DOHH2 (cell line): ENCODE measurements around the gene SLC16A9.

ENCODE experiments used
- H3F3A ChIP-seq: fragments of 200-600 bp; sonication (generic), shearing (Covaris generic); 2 replicates; pipeline ENCODE4 v1.6.0; 2016; ENCODE audit warnings: antibody characterized with exemption, mild to moderate bottlenecking; ENCODE audit not compliant: control insufficient read depth, insufficient read depth
- H3K27ac ChIP-seq: fragments of 200-600 bp; sonication (generic); 2 replicates; pipeline ENCODE4 v1.5.1; 2014; ENCODE audit warnings: low read depth, mild to moderate bottlenecking, low read length, moderate library complexity
- H3K27me3 ChIP-seq: fragments of 200-600 bp; sonication (generic); 2 replicates; pipeline ENCODE4 v1.6.1; 2014; ENCODE audit warnings: mild to moderate bottlenecking, low read length, mixed read lengths; ENCODE audit not compliant: control insufficient read depth
- H3K36me3 ChIP-seq: fragments of 200-600 bp; sonication (generic); 2 replicates; pipeline ENCODE4 v1.6.1; 2014; ENCODE audit warnings: mild to moderate bottlenecking, low read length, moderate library complexity, mixed read lengths; ENCODE audit not compliant: control insufficient read depth
- H3K4me1 ChIP-seq: fragments of 200-600 bp; sonication (generic); 2 replicates; pipeline ENCODE4 v1.6.1; 2014; ENCODE audit warnings: mild to moderate bottlenecking, low read length, mixed read lengths; ENCODE audit not compliant: control insufficient read depth
- H3K4me2 ChIP-seq: fragments of 200-600 bp; sonication (generic); 2 replicates; pipeline ENCODE4 v1.6.0; 2014; ENCODE audit warnings: mild to moderate bottlenecking, low read length, moderate library complexity
- H3K4me3 ChIP-seq: fragments of 200-600 bp; sonication (generic); 2 replicates; pipeline ENCODE4 v1.5.1; 2014; ENCODE audit warnings: mild to moderate bottlenecking, low read length, mixed read lengths
- H3K79me2 ChIP-seq: fragments of 200-600 bp; sonication (generic); 2 replicates; pipeline ENCODE4 v1.6.1; 2014; ENCODE audit warnings: mild to moderate bottlenecking, low read length, mixed read lengths; ENCODE audit not compliant: control insufficient read depth
- H3K9me2 ChIP-seq: fragments of 200-600 bp; sonication (generic); replicated peaks from 2 replicates; pipeline ENCODE4 v1.6.1; 2014; ENCODE audit warnings: mild to moderate bottlenecking, low read length, mixed read lengths; ENCODE audit not compliant: control insufficient read depth
- H3K9me3 ChIP-seq: fragments of 200-600 bp; sonication (generic); 2 replicates; pipeline ENCODE4 v1.6.1; 2014; ENCODE audit warnings: antibody characterized with exemption, low read length, mixed read lengths; ENCODE audit not compliant: control insufficient read depth, insufficient read depth
- H4K20me1 ChIP-seq: fragments of 200-600 bp; sonication (generic); 2 replicates; pipeline ENCODE4 v1.6.0; 2014; ENCODE audit warnings: low read depth, mild to moderate bottlenecking, antibody characterized with exemption, low read length, moderate library complexity; ENCODE audit not compliant: control insufficient read depth, insufficient read depth
- CTCF ChIP-seq: fragments of 200-600 bp; sonication (generic); IDR thresholded peaks from one replicate; pipeline ENCODE4 v1.5.1; 2014; ENCODE audit warnings: antibody characterized with exemption, mild to moderate bottlenecking, low read depth, low read length; ENCODE audit not compliant: poor library complexity, severe bottlenecking
- EZH2phosphoT487 ChIP-seq: fragments of 200-600 bp; sonication (generic); IDR thresholded peaks from 2 replicates; pipeline ENCODE4 v1.6.1; 2017; ENCODE audit warnings: borderline replicate concordance, mild to moderate bottlenecking, antibody characterized with exemption, low read length, moderate library complexity, mixed read lengths

The SLC16A9 gene

GRCh38 chr10:59631882-59632807, 77.5 kb downstream of the SLC16A9 start:
- no peaks in the 10 kb centered on the region for H3K9me2 ChIP-seq
- no peaks in the 10 kb centered on the region for H3K4me1 ChIP-seq
- no peaks in the 10 kb centered on the region for H4K20me1 ChIP-seq
- H3K27ac ChIP-seq, result no peak overlapping the region
- no peaks in the 10 kb centered on the region for H3K9me3 ChIP-seq
- no peak overlapping the region for H3K4me3 ChIP-seq
- H3F3A ChIP-seq, result no peaks in the 10 kb centered on the region
- TF ChIP-seq CTCF (no peak), EZH2phosphoT487 (no peak)
- no peak overlapping the region for H3K4me2 ChIP-seq
- H3K79me2 ChIP-seq, result no peaks in the 10 kb centered on the region
- H3K36me3 ChIP-seq, result no peaks in the 10 kb centered on the region
- H3K27me3 ChIP-seq, result no peaks in the 10 kb centered on the region; the same call in 1 of the 2 replicates

DNA sequence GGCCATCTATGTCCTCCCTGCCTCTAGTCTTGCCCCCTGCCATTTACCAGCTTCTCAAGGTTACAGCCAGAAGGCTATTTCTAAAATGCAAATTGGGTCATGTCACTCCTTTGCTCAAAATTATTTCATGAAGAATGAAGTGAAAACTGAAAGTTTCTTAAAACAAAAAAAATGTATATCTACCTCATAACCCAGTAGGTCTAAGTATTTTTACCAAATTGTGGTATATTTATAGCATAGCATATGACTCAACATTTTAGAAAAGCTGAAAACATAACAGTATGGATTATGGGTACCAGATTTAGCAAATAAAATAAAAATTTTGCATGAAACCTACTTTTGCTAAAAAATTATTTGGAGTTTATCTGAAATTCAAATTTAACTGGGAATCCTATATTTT, 78.4 kb downstream of the SLC16A9 start:
- H4K20me1 ChIP-seq, result no peaks in the 10 kb centered on the region
- no peaks in the 10 kb centered on the region for H3K9me3 ChIP-seq
- no peaks in the 10 kb centered on the region for H3K36me3 ChIP-seq
- H3K27ac ChIP-seq, result no peak overlapping the region
- H3K79me2 ChIP-seq, result no peaks in the 10 kb centered on the region
- H3K9me2 ChIP-seq, result no peaks in the 10 kb centered on the region
- TF ChIP-seq EZH2phosphoT487 (no peak), CTCF (no peak)
- no peak overlapping the region for H3K4me3 ChIP-seq
- no peaks in the 10 kb centered on the region for H3F3A ChIP-seq
- H3K27me3 ChIP-seq, result no peaks in the 10 kb centered on the region; the same call in 1 of the 2 replicates
- no peak overlapping the region for H3K4me2 ChIP-seq
- H3K4me1 ChIP-seq, result no peaks in the 10 kb centered on the region

DNA sequence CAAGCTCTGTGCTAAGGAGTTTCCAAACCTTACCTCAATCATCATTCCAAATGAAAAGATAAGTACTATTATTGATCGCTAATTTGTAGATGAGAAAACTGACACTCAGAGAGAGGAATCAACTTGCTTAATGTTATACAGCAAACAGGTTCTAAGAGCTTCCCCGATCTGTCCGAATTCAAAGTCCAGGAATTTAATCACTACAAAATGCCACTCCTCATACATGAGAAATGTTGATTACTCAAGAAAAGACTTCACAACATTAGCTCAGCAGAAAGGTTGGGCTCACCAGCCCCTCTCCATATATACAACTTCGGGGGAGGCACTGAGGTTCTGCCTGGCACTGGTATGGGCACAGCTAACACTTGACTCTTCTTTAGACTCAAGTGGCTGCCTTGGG, 80.7 kb downstream of the SLC16A9 start:
- H3K4me3 ChIP-seq, result no peak overlapping the region
- H3K27ac ChIP-seq, result no peak overlapping the region
- no peaks in the 10 kb centered on the region; the same call in 1 of the 2 replicates for H3K27me3 ChIP-seq
- H3K36me3 ChIP-seq, result no peaks in the 10 kb centered on the region
- TF ChIP-seq EZH2phosphoT487, result no peak
- TF ChIP-seq CTCF, result no peak
- no peaks in the 10 kb centered on the region for H3K4me1 ChIP-seq
- H3K79me2 ChIP-seq, result no peaks in the 10 kb centered on the region
- H3K9me2 ChIP-seq, result no peaks in the 10 kb centered on the region
- no peaks in the 10 kb centered on the region for H4K20me1 ChIP-seq
- no peaks in the 10 kb centered on the region for H3F3A ChIP-seq
- no peaks in the 10 kb centered on the region for H3K9me3 ChIP-seq
- no peak overlapping the region for H3K4me2 ChIP-seq
